ENCODE measurements around the gene MAP3K19.
A peak's percentile ranks its signal among the peaks of the same experiment; 100 is the strongest.
"Not testable (repeated sequence)": the region's sequence is repeated elsewhere in the genome, so short reads cannot be mapped to it uniquely, and the experiment has no call there.

MAP3K19 gene

DNA sequence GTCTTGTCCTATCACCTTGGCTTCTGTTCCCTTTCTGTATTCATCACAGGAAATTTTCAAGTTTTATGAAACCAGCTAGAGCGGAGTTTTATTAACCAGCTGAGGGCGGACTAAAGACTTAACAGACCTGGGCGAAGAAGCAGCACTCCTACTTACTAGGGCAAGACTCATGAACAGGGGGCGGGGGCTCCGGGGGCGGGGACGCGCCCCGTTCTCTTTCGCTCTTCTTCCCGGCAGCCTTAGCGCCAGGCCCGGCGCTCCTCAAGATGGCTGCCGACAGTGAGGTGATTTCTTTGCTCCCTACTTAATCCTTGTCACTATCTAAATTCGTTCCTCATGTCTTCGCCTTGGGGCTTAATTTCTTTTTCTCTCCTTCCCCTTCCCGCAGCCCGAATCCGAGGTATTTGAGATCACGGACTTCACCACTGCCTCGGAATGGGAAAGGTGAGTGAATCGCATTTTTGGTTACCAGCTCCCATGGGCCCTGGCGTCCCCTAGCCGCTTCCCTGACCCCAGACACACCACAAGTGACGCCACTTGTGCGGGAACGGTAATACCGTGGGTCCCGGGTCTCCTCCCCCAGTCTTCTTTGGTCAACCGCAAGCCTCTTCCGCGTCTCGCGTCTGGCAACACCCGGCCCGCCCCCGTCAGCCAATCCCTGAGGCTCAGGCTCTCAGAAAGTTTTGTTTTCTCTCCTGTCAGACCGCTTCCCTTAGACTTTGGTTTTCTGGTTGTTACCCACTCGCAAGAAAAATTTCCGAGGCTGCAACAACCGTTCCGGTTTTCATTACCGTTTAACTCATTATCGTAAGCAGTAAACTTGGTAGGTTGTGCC lies 5.0 kb upstream of the MAP3K19 start, which contains the start of gene RAB3GAP1:
TSS of gene RAB3GAP1 (plus strand) at position 251 of the 835 bp plus-strand sequence. CDS start at position 267, 16 bp downstream.
- TF ChIP-seq, protein P1, sequence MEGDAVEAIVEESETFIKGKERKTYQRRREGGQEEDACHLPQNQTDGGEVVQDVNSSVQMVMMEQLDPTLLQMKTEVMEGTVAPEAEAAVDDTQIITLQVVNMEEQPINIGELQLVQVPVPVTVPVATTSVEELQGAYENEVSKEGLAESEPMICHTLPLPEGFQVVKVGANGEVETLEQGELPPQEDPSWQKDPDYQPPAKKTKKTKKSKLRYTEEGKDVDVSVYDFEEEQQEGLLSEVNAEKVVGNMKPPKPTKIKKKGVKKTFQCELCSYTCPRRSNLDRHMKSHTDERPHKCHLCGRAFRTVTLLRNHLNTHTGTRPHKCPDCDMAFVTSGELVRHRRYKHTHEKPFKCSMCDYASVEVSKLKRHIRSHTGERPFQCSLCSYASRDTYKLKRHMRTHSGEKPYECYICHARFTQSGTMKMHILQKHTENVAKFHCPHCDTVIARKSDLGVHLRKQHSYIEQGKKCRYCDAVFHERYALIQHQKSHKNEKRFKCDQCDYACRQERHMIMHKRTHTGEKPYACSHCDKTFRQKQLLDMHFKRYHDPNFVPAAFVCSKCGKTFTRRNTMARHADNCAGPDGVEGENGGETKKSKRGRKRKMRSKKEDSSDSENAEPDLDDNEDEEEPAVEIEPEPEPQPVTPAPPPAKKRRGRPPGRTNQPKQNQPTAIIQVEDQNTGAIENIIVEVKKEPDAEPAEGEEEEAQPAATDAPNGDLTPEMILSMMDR (conservative IDR thresholded peaks at IDR 0.05; ENCODE audit: low read depth, low read length), result no peak
- DNase-seq (ENCODE audit: low read depth), result peak; percentile 92
- peak within 1 kb of the TSS; percentile 79 for H3K4me3 ChIP-seq (ENCODE audit: low read depth, low read length)

DNA sequence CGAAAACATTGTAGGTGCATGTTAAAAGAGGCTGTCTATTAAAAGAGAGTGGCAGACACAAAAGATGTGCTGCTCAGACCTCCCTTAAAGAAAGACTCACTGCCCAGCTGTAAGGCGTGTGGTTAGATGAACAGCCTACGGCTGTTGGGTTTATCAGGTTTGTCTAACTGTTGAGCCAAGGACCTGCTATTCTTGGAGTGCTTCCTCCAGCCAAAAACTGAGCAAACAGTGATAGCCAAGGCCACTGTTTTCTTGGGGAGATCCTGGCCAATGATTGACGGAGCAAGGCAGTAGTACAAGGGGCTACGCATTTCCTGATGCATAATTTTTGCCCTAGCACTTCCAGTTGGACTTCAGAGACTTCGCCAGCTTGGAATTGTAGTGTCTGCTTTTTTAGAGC lies 3.4 kb upstream of the MAP3K19 start:
- H3K4me3 ChIP-seq (ENCODE audit: low read depth, low read length), result no peak overlapping the region
- TF ChIP-seq, protein P1 (conservative IDR thresholded peaks at IDR 0.05; ENCODE audit: low read depth, low read length), result no peak
- DNase-seq (ENCODE audit: low read depth), result no peak

GRCh38 chr2:135050132-135050531 lies 2.9 kb upstream of the MAP3K19 start:
- TF ChIP-seq, protein P1 (conservative IDR thresholded peaks at IDR 0.05; ENCODE audit: low read depth, low read length), result no peak
- DNase-seq (ENCODE audit: low read depth), result no peak
- no peak overlapping the region for H3K4me3 ChIP-seq (ENCODE audit: low read depth, low read length)

DNA sequence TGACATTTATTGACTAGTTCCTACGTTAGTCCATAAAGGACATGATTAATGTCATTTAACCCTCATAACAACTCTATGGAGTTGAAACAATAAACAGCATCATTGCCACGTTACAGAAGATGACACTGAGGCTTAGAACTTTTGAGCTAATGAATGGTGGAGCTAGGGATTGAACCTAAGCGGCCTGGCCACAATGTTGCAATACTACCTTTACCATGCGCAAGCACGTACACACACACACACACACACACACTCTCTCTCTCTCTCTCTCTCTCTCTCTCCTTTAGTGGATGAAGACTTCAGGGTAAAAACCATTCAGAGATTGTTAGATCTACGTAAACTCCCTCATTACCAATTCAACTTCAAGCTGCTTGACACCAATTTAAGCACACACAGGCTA lies 875 bp upstream of the MAP3K19 start:
- no peak for DNase-seq (ENCODE audit: low read depth)
- TF ChIP-seq, protein P1 (conservative IDR thresholded peaks at IDR 0.05; ENCODE audit: low read depth, low read length), result no peak

GRCh38 chr2:135043345-135043744 lies 3.9 kb downstream of the MAP3K19 start:
- DNase-seq (ENCODE audit: low read depth), result peak; percentile 12
- TF ChIP-seq, protein P1 (conservative IDR thresholded peaks at IDR 0.05; ENCODE audit: low read depth, low read length), result peak; percentile 68
- no peak overlapping the region for H3K4me3 ChIP-seq (ENCODE audit: low read depth, low read length)

More for the DNA sequence above, 875 bp upstream of the MAP3K19 start:
- no peak overlapping the region for H3K4me3 ChIP-seq (ENCODE audit: low read depth, low read length)

DNA sequence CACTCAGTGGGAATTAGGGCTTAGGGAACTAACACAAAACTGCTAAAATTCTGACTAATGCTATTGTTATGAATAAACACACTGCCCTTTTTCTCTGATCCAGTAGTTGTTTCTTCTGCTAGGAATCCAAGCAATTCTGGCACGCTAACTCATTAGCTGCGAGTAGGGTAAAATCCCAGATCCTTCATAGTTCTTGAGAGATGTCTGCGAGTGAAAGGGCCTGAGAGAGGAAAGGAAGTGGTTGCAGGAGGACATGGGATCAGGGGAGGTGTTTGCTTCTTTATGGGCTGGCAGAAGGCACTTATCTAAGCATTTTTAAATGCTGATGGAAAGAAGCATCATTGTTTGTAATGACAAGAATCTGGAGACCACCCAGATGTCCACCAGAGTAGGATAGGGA lies 9.4 kb downstream of the MAP3K19 start:
- peak; percentile 26 for DNase-seq (ENCODE audit: low read depth)
- no peak overlapping the region for H3K4me3 ChIP-seq (ENCODE audit: low read depth, low read length)
- TF ChIP-seq, protein P1 (conservative IDR thresholded peaks at IDR 0.05; ENCODE audit: low read depth, low read length), result no peak

DNA sequence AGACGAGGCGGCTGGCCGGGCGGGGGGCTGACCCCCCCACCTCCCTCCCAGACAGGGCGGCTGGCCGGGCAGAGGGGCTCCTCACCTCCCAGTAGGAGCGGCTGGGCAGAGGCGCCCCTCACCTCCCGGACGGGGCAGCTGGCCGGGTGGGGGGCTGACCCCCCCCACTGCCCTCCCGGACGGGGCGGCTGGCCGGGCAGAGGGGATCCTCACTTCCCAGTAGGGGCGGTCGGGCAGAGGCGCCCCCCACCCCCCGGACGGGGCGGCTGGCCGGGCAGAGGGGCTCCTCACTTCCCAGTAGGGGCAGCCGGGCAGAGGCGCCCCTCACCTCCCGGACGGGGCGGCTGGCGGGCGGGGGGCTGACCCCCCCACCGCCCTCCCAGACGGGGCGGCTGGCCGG lies 14.0 kb downstream of the MAP3K19 start:
- not testable (repeated sequence) for H3K4me3 ChIP-seq (ENCODE audit: low read depth, low read length); DNase-seq (ENCODE audit: low read depth)
